Activated CD4-positive, CD25-positive, alpha-beta regulatory T cell treated with anti-CD3 and anti-CD28 coated beads, Interleukin-2, amount 50 U/mL, for 24 hours (primary cell): ENCODE results near the gene COL5A1.

Source experiments
- ATAC-seq, 2 donors: fragments of 150-1000 bp; cut with Tn5 transposase; one replicate each; pipeline ENCODE4 v1.10.0; 2021; ENCODE audit warnings: mild to moderate bottlenecking in 1 of 2, moderate library complexity in 1 of 2

The COL5A1 gene

GRCh38 chr9:134885001-134885678, 243.5 kb downstream of the COL5A1 start:
- no peak for ATAC-seq

GRCh38 chr9:134885679-134886412, 244.2 kb downstream of the COL5A1 start:
- ATAC-seq = no peak

- ATAC-seq = no peak
These were observed 244.9 kb downstream of the COL5A1 start for GRCh38 chr9:134886413-134886913.

- ATAC-seq = no peak
These were observed 245.6 kb downstream of the COL5A1 start for GRCh38 chr9:134887219-134887618.

- no peak for ATAC-seq
These were observed 246.3 kb downstream of the COL5A1 start for GRCh38 chr9:134887686-134888602.

- ATAC-seq = no peak
These were observed 247.1 kb downstream of the COL5A1 start for GRCh38 chr9:134888603-134889190.

- ATAC-seq = no peak
These were observed 248.0 kb downstream of the COL5A1 start for GRCh38 chr9:134889386-134890154.

- no peak for ATAC-seq
These were observed 248.5 kb downstream of the COL5A1 start for GRCh38 chr9:134890155-134890495.

- ATAC-seq = no peak
These were observed 249.4 kb downstream of the COL5A1 start for GRCh38 chr9:134891053-134891452.

GRCh38 chr9:134891713-134892112, 250.1 kb downstream of the COL5A1 start:
- ATAC-seq = no peak

GRCh38 chr9:134892221-134892620, 250.6 kb downstream of the COL5A1 start:
- no peak for ATAC-seq

- no peak for ATAC-seq
These were observed 251.3 kb downstream of the COL5A1 start for GRCh38 chr9:134892820-134893420.
